ENCODE data around the gene HTT.

Gene HTT

GRCh38 chr4:3219761-3220475, 145.4 kb downstream of the HTT start:
- DNase-seq: no peak
- no peak for TF ChIP-seq POLR2A (IDR thresholded peaks at IDR 0.05; ENCODE audit: low read length)
- no peak for TF ChIP-seq GATA1 (IDR thresholded peaks at IDR 0.05; ENCODE audit: low read depth, low read length)

GRCh38 chr4:3220476-3221183, 146.1 kb downstream of the HTT start:
- DNase-seq: no peak
- no peak for TF ChIP-seq GATA1 (IDR thresholded peaks at IDR 0.05; ENCODE audit: low read depth, low read length)
- TF ChIP-seq POLR2A (IDR thresholded peaks at IDR 0.05; ENCODE audit: low read length): no peak

GRCh38 chr4:3221184-3221494, 146.7 kb downstream of the HTT start:
- TF ChIP-seq POLR2A (IDR thresholded peaks at IDR 0.05; ENCODE audit: low read length) (no peak), GATA1 (IDR thresholded peaks at IDR 0.05; ENCODE audit: low read depth, low read length) (no peak)
- no peak for DNase-seq

- TF ChIP-seq POLR2A (IDR thresholded peaks at IDR 0.05; ENCODE audit: low read length) (no peak), GATA1 (IDR thresholded peaks at IDR 0.05; ENCODE audit: low read depth, low read length) (no peak)
- DNase-seq: no peak
These were observed 147.5 kb downstream of the HTT start for GRCh38 chr4:3221996-3222395.

GRCh38 chr4:3223346-3223745, 148.9 kb downstream of the HTT start:
- TF ChIP-seq POLR2A (IDR thresholded peaks at IDR 0.05; ENCODE audit: low read length): no peak
- no peak for TF ChIP-seq GATA1 (IDR thresholded peaks at IDR 0.05; ENCODE audit: low read depth, low read length)
- DNase-seq: no peak

GRCh38 chr4:3223956-3224748, 149.7 kb downstream of the HTT start:
- no peak for DNase-seq
- TF ChIP-seq POLR2A (IDR thresholded peaks at IDR 0.05; ENCODE audit: low read length) (no peak), GATA1 (IDR thresholded peaks at IDR 0.05; ENCODE audit: low read depth, low read length) (no peak)

GRCh38 chr4:3225071-3225850, 150.8 kb downstream of the HTT start:
- peak; percentile 21 to 57 for DNase-seq
- TF ChIP-seq POLR2A (IDR thresholded peaks at IDR 0.05; ENCODE audit: low read length) (no peak), GATA1 (IDR thresholded peaks at IDR 0.05; ENCODE audit: low read depth, low read length) (no peak)

- DNase-seq: no peak
- TF ChIP-seq POLR2A (IDR thresholded peaks at IDR 0.05; ENCODE audit: low read length): no peak
These were observed 151.5 kb downstream of the HTT start for GRCh38 chr4:3225936-3226335.

GRCh38 chr4:3226467-3226866, 152.0 kb downstream of the HTT start:
- no peak for TF ChIP-seq POLR2A (IDR thresholded peaks at IDR 0.05; ENCODE audit: low read length)
- TF ChIP-seq GATA1 (IDR thresholded peaks at IDR 0.05; ENCODE audit: low read depth, low read length): no peak
- no peak for DNase-seq

- TF ChIP-seq GATA1 (IDR thresholded peaks at IDR 0.05; ENCODE audit: low read depth, low read length): no peak
- no peak for DNase-seq
These were observed 152.5 kb downstream of the HTT start for GRCh38 chr4:3226944-3227343.

- TF ChIP-seq POLR2A (IDR thresholded peaks at IDR 0.05; ENCODE audit: low read length): no peak
- no peak for TF ChIP-seq GATA1 (IDR thresholded peaks at IDR 0.05; ENCODE audit: low read depth, low read length)
These were observed 153.6 kb downstream of the HTT start for GRCh38 chr4:3227878-3228675.

GRCh38 chr4:3228881-3229280, 154.4 kb downstream of the HTT start:
- no peak for DNase-seq
- TF ChIP-seq GATA1 (IDR thresholded peaks at IDR 0.05; ENCODE audit: low read depth, low read length) (no peak), POLR2A (IDR thresholded peaks at IDR 0.05; ENCODE audit: low read length) (no peak)

More at GRCh38 chr4:3227878-3228675, 153.6 kb downstream of the HTT start:
- DNase-seq: no peak

- TF ChIP-seq GATA1 (IDR thresholded peaks at IDR 0.05; ENCODE audit: low read depth, low read length): no peak
- TF ChIP-seq POLR2A (IDR thresholded peaks at IDR 0.05; ENCODE audit: low read length): no peak
- peak in 1 of 2 experiments; percentile 19 for DNase-seq
These were observed 154.8 kb downstream of the HTT start for GRCh38 chr4:3229328-3229727.
